ENCODE measurements around the gene STK11IP.
"Not testable (repeated sequence)": the region's sequence is repeated elsewhere in the genome, so short reads cannot be mapped to it uniquely, and the experiment has no call there.

STK11IP gene

DNA sequence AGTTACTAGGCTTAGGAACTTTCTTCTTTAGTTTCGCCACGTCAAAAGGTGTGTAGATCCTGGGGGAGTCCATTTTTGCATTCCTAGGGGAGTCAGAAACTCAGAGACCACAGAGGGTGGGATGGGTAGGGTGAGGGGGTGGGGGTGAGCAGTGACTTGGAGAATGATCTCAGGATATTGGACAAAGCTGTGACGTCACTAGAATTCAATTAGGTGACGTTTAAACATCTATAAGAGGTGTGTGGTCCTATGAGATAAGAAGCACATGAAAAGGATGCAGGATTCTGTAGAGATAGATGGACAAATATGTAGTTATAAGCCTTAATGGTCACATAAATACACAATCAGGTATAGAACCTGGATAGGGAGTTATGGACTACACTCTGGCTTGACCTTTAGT is 51.3 kb downstream of the STK11IP start:
- Histone ChIP-seq H3K4me2 (ENCODE audit: low read length) (no peak overlapping the region), H3K36me3 (ENCODE audit: control insufficient read depth in 1 of 2, insufficient read depth in 2 of 2, low read length in 2 of 2) (no peaks in the 10 kb centered on the region), H3K79me1 (ENCODE audit: low read length) (peaks cover 4% of the 10 kb centered on the region), H3K4me1 (ENCODE audit: control insufficient read depth in 1 of 2, insufficient read depth in 2 of 2, low read length in 2 of 2) (peaks cover 8 to 13% of the 10 kb centered on the region in 2 experiments), H3K9ac (ENCODE audit: low read length) (no peak overlapping the region), H4K12ac (ENCODE audit: low read depth, low read length) (no peak overlapping the region), H3K14ac (ENCODE audit: low read length) (no peak overlapping the region), H3K9me3 (ENCODE audit: insufficient read depth, low read depth, low read length) (peaks cover 2% of the 10 kb centered on the region), H4K8ac (ENCODE audit: low read depth, low read length) (no peak overlapping the region), H4K91ac (ENCODE audit: low read depth, low read length) (no peak overlapping the region), H3K4me3 (ENCODE audit: low read depth, low read length) (no peak overlapping the region), H2AK5ac (ENCODE audit: low read length) (no peak overlapping the region), H2BK12ac (ENCODE audit: low read length) (no peak overlapping the region), H2AFZ (ENCODE audit: insufficient read depth, low read length, poor library complexity) (no peak overlapping the region), H3K27ac (ENCODE audit: low read depth, low read length) (no peak overlapping the region), H3K4ac (ENCODE audit: low read depth, low read length) (no peak overlapping the region), H3K18ac (ENCODE audit: low read length) (no peak overlapping the region), H2BK5ac (ENCODE audit: low read depth, low read length, poor library complexity) (no peak overlapping the region), H3K79me2 (ENCODE audit: control insufficient read depth, insufficient read depth, low read length, poor library complexity) (no peaks in the 10 kb centered on the region), H3K23ac (ENCODE audit: low read length) (no peak overlapping the region), H3K27me3 (ENCODE audit: insufficient read depth, low read length) (no peaks in the 10 kb centered on the region), H2BK120ac (ENCODE audit: insufficient read depth, low read length, poor library complexity) (no peak overlapping the region)
- no CpG with 5 or more reads among the region's 4 CpGs for WGBS (ENCODE audit: extremely low coverage, insufficient coverage, insufficient read length)
- no peak for DNase-seq

DNA sequence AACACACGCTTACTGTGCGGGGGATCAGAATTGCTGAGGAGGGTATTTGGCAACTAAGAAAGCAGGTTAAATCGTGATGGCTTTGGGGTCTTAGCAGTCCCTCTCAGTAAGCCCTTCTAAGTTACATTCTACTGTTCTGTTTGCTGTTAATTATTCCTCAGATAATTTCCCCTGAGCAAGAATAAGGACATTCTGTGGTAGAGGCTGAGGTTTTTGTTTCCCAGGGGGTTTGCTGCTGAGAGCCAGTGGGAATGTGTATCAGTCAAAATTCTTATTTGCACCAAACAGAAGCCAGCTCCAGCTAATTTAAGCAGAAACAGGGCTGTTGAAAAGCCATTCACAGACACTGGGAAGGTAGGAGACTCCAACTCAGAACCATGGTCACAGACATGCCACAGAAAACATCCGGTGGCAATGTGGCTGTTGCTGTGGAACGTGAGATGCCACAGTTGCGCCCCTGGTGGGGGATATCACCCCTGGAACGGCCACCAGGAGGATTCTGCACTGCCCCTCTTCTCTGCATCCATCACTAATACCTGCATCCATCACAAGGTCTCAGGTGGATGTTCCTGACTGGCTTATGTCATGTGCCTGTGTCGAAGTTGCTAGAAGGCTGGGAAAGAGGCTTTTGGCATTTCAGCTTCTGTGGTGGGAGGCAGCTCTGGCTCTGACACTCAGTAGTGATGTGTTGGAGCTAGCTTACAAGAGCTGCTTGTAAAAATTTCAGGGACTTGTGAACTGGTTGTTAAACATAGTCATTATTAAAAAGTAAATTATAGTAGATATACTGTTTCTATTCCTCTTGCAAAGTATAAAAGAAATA is 53.0 kb downstream of the STK11IP start:
- H2BK12ac ChIP-seq (ENCODE audit: low read length): peak overlapping the region; percentile 17
- H3K27me3 ChIP-seq (ENCODE audit: insufficient read depth, low read length): no peaks in the 10 kb centered on the region
- no peak overlapping the region for H3K4me2 ChIP-seq (ENCODE audit: low read length)
- peaks cover 3 to 5% of the 10 kb centered on the region in 2 experiments for H3K4me1 ChIP-seq (ENCODE audit: control insufficient read depth in 1 of 2, insufficient read depth in 2 of 2, low read length in 2 of 2)
- H2BK5ac ChIP-seq (ENCODE audit: low read depth, low read length, poor library complexity): no peak overlapping the region
- no peak overlapping the region for H3K14ac ChIP-seq (ENCODE audit: low read length)
- DNase-seq: no peak
- no peak overlapping the region for H4K91ac ChIP-seq (ENCODE audit: low read depth, low read length)
- no peak overlapping the region for H2AFZ ChIP-seq (ENCODE audit: insufficient read depth, low read length, poor library complexity)
- WGBS (ENCODE audit: extremely low coverage, insufficient coverage, insufficient read length): no CpG with 5 or more reads among the region's 8 CpGs
- peak overlapping the region; percentile 9 for H2AK5ac ChIP-seq (ENCODE audit: low read length)
- H3K36me3 ChIP-seq (ENCODE audit: control insufficient read depth in 1 of 2, insufficient read depth in 2 of 2, low read length in 2 of 2): no peaks in the 10 kb centered on the region
- no peak overlapping the region for H3K27ac ChIP-seq (ENCODE audit: low read depth, low read length)
- H3K18ac ChIP-seq (ENCODE audit: low read length): no peak overlapping the region
- H4K12ac ChIP-seq (ENCODE audit: low read depth, low read length): no peak overlapping the region
- H4K8ac ChIP-seq (ENCODE audit: low read depth, low read length): no peak overlapping the region
- peaks cover 2% of the 10 kb centered on the region for H3K9me3 ChIP-seq (ENCODE audit: insufficient read depth, low read depth, low read length)
- H3K9ac ChIP-seq (ENCODE audit: low read length): no peak overlapping the region
- H2BK120ac ChIP-seq (ENCODE audit: insufficient read depth, low read length, poor library complexity): no peak overlapping the region
- no peaks in the 10 kb centered on the region for H3K79me1 ChIP-seq (ENCODE audit: low read length)
- H3K4me3 ChIP-seq (ENCODE audit: low read depth, low read length): no peak overlapping the region
- H3K23ac ChIP-seq (ENCODE audit: low read length): no peak overlapping the region
- no peaks in the 10 kb centered on the region for H3K79me2 ChIP-seq (ENCODE audit: control insufficient read depth, insufficient read depth, low read length, poor library complexity)
- no peak overlapping the region for H3K4ac ChIP-seq (ENCODE audit: low read depth, low read length)

DNA sequence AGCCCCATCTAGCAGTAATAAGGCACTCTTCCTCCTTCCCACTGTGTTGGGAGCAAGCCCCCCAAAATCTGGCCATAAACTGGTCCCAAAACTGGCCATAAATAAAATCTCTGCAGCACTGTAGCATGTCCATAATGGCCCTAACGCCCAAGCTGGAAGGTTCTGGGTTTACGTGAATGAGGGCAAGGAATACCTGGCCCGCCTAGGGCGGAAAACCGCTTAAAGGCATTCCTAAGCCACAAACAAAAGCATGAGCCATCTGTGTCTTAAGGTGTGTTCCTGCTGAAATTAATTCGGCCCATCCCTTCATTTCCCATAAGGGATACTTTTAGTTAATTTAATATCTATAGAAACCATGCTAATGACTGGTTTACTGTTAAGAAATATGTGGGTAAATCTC is 54.0 kb downstream of the STK11IP start:
- no CpG with 5 or more reads among the region's 6 CpGs for WGBS (ENCODE audit: extremely low coverage, insufficient coverage, insufficient read length)

DNA sequence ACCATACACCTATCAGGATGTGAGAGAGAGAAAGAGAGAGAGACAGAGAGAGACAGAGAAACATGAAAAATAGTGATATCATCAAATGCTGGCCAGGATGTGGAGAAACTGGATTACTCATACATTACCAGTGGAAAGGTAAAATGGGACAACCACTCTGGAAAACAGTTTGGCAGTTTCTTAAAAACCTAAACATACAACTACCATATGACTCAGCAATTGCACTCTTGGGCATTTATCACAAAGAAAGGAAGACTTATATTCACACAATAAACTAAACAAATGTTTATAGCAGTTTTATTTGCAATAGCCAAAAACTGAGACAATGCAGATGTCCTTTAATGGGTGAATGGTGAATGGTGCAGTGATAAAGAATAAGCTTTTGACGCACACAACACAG is 58.9 kb downstream of the STK11IP start:
- no peaks in the 10 kb centered on the region for H3K79me2 ChIP-seq (ENCODE audit: control insufficient read depth, insufficient read depth, low read length, poor library complexity)
- no peak overlapping the region for H2AFZ ChIP-seq (ENCODE audit: insufficient read depth, low read length, poor library complexity)
- no peak overlapping the region for H4K8ac ChIP-seq (ENCODE audit: low read depth, low read length)
- peaks cover 14% of the 10 kb centered on the region for H3K79me1 ChIP-seq (ENCODE audit: low read length)
- H3K9me3 ChIP-seq (ENCODE audit: insufficient read depth, low read depth, low read length): no peaks in the 10 kb centered on the region
- H3K4me3 ChIP-seq (ENCODE audit: low read depth, low read length): no peak overlapping the region
- WGBS (ENCODE audit: extremely low coverage, insufficient coverage, insufficient read length): no CpG with 5 or more reads among the region's 1 CpG
- no peak overlapping the region for H2BK5ac ChIP-seq (ENCODE audit: low read depth, low read length, poor library complexity)
- peaks cover 0 to 5% of the 10 kb centered on the region in 2 experiments for H3K4me1 ChIP-seq (ENCODE audit: control insufficient read depth in 1 of 2, insufficient read depth in 2 of 2, low read length in 2 of 2)
- no peak overlapping the region for H3K14ac ChIP-seq (ENCODE audit: low read length)
- no peak overlapping the region for H2BK12ac ChIP-seq (ENCODE audit: low read length)
- H3K36me3 ChIP-seq (ENCODE audit: control insufficient read depth in 1 of 2, insufficient read depth in 2 of 2, low read length in 2 of 2): no peaks in the 10 kb centered on the region
- no peak overlapping the region for H2AK5ac ChIP-seq (ENCODE audit: low read length)
- no peak overlapping the region for H4K12ac ChIP-seq (ENCODE audit: low read depth, low read length)
- H3K27ac ChIP-seq (ENCODE audit: low read depth, low read length): no peak overlapping the region
- no peak overlapping the region for H3K4ac ChIP-seq (ENCODE audit: low read depth, low read length)
- H3K27me3 ChIP-seq (ENCODE audit: insufficient read depth, low read length): no peaks in the 10 kb centered on the region
- no peak overlapping the region for H4K91ac ChIP-seq (ENCODE audit: low read depth, low read length)
- no peak overlapping the region for H3K23ac ChIP-seq (ENCODE audit: low read length)
- H2BK120ac ChIP-seq (ENCODE audit: insufficient read depth, low read length, poor library complexity): no peak overlapping the region
- H3K18ac ChIP-seq (ENCODE audit: low read length): no peak overlapping the region
- no peak overlapping the region for H3K9ac ChIP-seq (ENCODE audit: low read length)
- peak in 1 of 2 donors; percentile 60 for DNase-seq
- no peak overlapping the region for H3K4me2 ChIP-seq (ENCODE audit: low read length)

More for the DNA sequence above, 54.0 kb downstream of the STK11IP start:
- H3K4me3 ChIP-seq (ENCODE audit: low read depth, low read length); H3K4ac ChIP-seq (ENCODE audit: low read depth, low read length); H3K27me3 ChIP-seq (ENCODE audit: insufficient read depth, low read length); H4K12ac ChIP-seq (ENCODE audit: low read depth, low read length); H3K18ac ChIP-seq (ENCODE audit: low read length); H3K4me2 ChIP-seq (ENCODE audit: low read length); H3K79me2 ChIP-seq (ENCODE audit: control insufficient read depth, insufficient read depth, low read length, poor library complexity); H3K14ac ChIP-seq (ENCODE audit: low read length); H3K9me3 ChIP-seq (ENCODE audit: insufficient read depth, low read depth, low read length); H2AFZ ChIP-seq (ENCODE audit: insufficient read depth, low read length, poor library complexity); H3K4me1 ChIP-seq (ENCODE audit: control insufficient read depth in 1 of 2, insufficient read depth in 2 of 2, low read length in 2 of 2); H2BK5ac ChIP-seq (ENCODE audit: low read depth, low read length, poor library complexity); H2BK12ac ChIP-seq (ENCODE audit: low read length); H3K36me3 ChIP-seq (ENCODE audit: control insufficient read depth in 1 of 2, insufficient read depth in 2 of 2, low read length in 2 of 2); H2BK120ac ChIP-seq (ENCODE audit: insufficient read depth, low read length, poor library complexity); H3K79me1 ChIP-seq (ENCODE audit: low read length); H3K9ac ChIP-seq (ENCODE audit: low read length); H4K91ac ChIP-seq (ENCODE audit: low read depth, low read length); H4K8ac ChIP-seq (ENCODE audit: low read depth, low read length); H3K27ac ChIP-seq (ENCODE audit: low read depth, low read length): not testable (repeated sequence)
- DNase-seq: peak; percentile 45 to 61
- Histone ChIP-seq H2AK5ac (ENCODE audit: low read length) (peak overlapping the region; percentile 69), H3K23ac (ENCODE audit: low read length) (peak overlapping the region; percentile 13)

Measured in trophoblast cell (in vitro differentiated cells and primary cell).